ENCODE results near the gene ITPK1. TPM values are rescaled to one million over a fixed set of nuclear protein-coding genes. Genes with fewer than 3 reads are reported as not detected.

ITPK1 gene
- total and polyA plus RNA-seq, 2 experiments from 2014 or later: 18.7 to 35.0 TPM

DNA sequence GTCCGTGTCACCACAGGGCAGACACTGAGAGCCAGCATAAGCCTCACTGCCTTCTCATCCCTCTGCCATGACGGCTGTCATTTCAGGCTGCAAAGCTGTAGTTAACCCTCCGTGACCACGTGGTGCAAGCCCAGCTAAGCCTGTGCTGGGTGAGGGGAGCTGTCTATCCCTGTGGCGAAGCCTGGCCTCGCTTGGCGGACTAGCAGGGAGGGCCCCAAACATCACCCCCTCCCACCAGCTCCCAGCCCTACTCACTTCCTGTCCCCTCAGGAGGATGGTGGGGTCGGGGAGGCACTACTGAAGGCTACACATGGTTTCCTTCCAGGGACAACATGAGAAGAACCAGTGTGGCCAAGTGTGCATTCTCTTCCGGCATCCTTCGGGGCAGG, 104.6 kb downstream of the ITPK1 start:
- no peaks in the 10 kb centered on the region for H3K79me2 ChIP-seq (ENCODE audit: insufficient read depth)
- no peak overlapping the region for H3K4me3 ChIP-seq
- no peaks in the 10 kb centered on the region for H3K9me3 ChIP-seq (ENCODE audit: low read depth)
- H3K4me1 ChIP-seq (ENCODE audit: insufficient read depth): peaks cover 61% of the 10 kb centered on the region
- no peaks in the 10 kb centered on the region for H3K36me3 ChIP-seq (ENCODE audit: low read depth)
- peaks cover 14% of the 10 kb centered on the region; the same call in 1 of the 2 replicates for H3F3A ChIP-seq (ENCODE audit: insufficient read depth)
- H3K27me3 ChIP-seq (replicated peaks; ENCODE audit: insufficient read depth): no peaks in the 10 kb centered on the region
- in situ Hi-C loops (cut with MboI): no loop called here
- TF ChIP-seq EZH2phosphoT487 (IDR thresholded peaks at IDR 0.05; ENCODE audit: insufficient read depth, low read depth) (no peak), EZH2 (IDR thresholded peaks at IDR 0.05; ENCODE audit: insufficient read depth, poor library complexity, severe bottlenecking) (no peak)
- no peak for DNase-seq
- no peak overlapping the region for H2AFZ ChIP-seq
- WGBS, 2 experiments (ENCODE audit: low coverage in 1 of 2, low lambda C conversion rate in 2 of 2, missing lambda C conversion rate in 2 of 2): 97% methylated on average over 10 of the region's 10 CpGs
- no peaks in the 10 kb centered on the region for H4K20me1 ChIP-seq (ENCODE audit: insufficient read depth)
- no peak overlapping the region for H3K4me2 ChIP-seq (ENCODE audit: unreplicated experiment)
- no peaks in the 10 kb centered on the region for H3K9me2 ChIP-seq (ENCODE audit: insufficient read depth)
- no peak overlapping the region for H3K27ac ChIP-seq
- H3K9ac ChIP-seq: no peak overlapping the region

DNA sequence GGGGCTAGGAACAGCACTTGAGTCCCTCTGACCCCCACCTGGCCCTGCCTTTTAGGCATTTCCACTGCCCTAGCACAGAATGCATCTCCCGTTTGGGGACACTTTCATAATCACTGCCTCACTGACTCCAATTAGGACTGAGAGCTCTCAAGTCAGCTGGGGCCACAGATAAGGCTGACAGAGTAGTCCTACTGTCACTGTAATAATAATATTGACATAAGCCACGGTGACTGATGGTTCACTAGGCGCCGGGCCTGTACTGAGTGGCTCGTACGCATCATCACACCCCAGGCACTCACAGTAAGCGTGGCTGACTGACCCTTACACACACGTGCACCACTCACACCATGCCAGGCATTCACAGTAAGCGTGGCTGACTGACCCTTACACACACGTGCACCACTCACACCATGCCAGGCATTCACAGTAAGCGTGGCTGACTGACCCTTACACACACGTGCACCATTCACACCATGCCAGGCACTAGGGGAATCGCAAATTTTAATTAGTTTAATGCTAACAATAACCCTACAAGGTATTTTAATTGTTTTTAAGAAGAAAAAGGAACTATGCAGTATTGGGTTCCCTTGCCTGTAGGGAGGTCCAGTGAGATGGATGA, 105.1 kb downstream of the ITPK1 start:
- no peaks in the 10 kb centered on the region for H3K36me3 ChIP-seq (ENCODE audit: low read depth)
- H3K4me2 ChIP-seq (ENCODE audit: unreplicated experiment): no peak overlapping the region
- H3K9ac ChIP-seq: no peak overlapping the region
- H2AFZ ChIP-seq: no peak overlapping the region
- no peaks in the 10 kb centered on the region for H3K79me2 ChIP-seq (ENCODE audit: insufficient read depth)
- peaks cover 61% of the 10 kb centered on the region for H3K4me1 ChIP-seq (ENCODE audit: insufficient read depth)
- no peak for TF ChIP-seq EZH2 (IDR thresholded peaks at IDR 0.05; ENCODE audit: insufficient read depth, poor library complexity, severe bottlenecking)
- TF ChIP-seq EZH2phosphoT487 (IDR thresholded peaks at IDR 0.05; ENCODE audit: insufficient read depth, low read depth): no peak
- H3K27me3 ChIP-seq (replicated peaks; ENCODE audit: insufficient read depth): no peaks in the 10 kb centered on the region
- in situ Hi-C loops (cut with MboI): no loop called here
- H3F3A ChIP-seq (ENCODE audit: insufficient read depth): peaks cover 14% of the 10 kb centered on the region; the same call in 1 of the 2 replicates
- no peaks in the 10 kb centered on the region for H4K20me1 ChIP-seq (ENCODE audit: insufficient read depth)
- H3K27ac ChIP-seq: no peak overlapping the region
- H3K9me2 ChIP-seq (ENCODE audit: insufficient read depth): no peaks in the 10 kb centered on the region
- no peak for DNase-seq
- no peak overlapping the region for H3K4me3 ChIP-seq
- WGBS, 2 experiments (ENCODE audit: low coverage in 1 of 2, low lambda C conversion rate in 2 of 2, missing lambda C conversion rate in 2 of 2): 94 to 95% methylated on average over 13 of the region's 13 CpGs
- H3K9me3 ChIP-seq (ENCODE audit: low read depth): no peaks in the 10 kb centered on the region

- DNase-seq: no peak
- TF ChIP-seq EZH2 (IDR thresholded peaks at IDR 0.05; ENCODE audit: insufficient read depth, poor library complexity, severe bottlenecking) (no peak), EZH2phosphoT487 (IDR thresholded peaks at IDR 0.05; ENCODE audit: insufficient read depth, low read depth) (no peak)
- H3K27me3 ChIP-seq (replicated peaks; ENCODE audit: insufficient read depth): no peaks in the 10 kb centered on the region
- H3K27ac ChIP-seq: no peak overlapping the region
- H2AFZ ChIP-seq: no peak overlapping the region
- no peaks in the 10 kb centered on the region for H4K20me1 ChIP-seq (ENCODE audit: insufficient read depth)
- no peaks in the 10 kb centered on the region for H3K79me2 ChIP-seq (ENCODE audit: insufficient read depth)
- 92 to 94% methylated on average over 11 of the region's 11 CpGs for WGBS, 2 experiments (ENCODE audit: low coverage in 1 of 2, low lambda C conversion rate in 2 of 2, missing lambda C conversion rate in 2 of 2)
- no peaks in the 10 kb centered on the region for H3K36me3 ChIP-seq (ENCODE audit: low read depth)
- no peak overlapping the region for H3K4me3 ChIP-seq
- no peaks in the 10 kb centered on the region for H3K9me3 ChIP-seq (ENCODE audit: low read depth)
- H3K4me1 ChIP-seq (ENCODE audit: insufficient read depth): peaks cover 59% of the 10 kb centered on the region
- H3K9me2 ChIP-seq (ENCODE audit: insufficient read depth): no peaks in the 10 kb centered on the region
- H3K9ac ChIP-seq: no peak overlapping the region
- no peak overlapping the region for H3K4me2 ChIP-seq (ENCODE audit: unreplicated experiment)
- in situ Hi-C loops (cut with MboI): no loop called here
- H3F3A ChIP-seq (ENCODE audit: insufficient read depth): peaks cover 14% of the 10 kb centered on the region; the same call in 1 of the 2 replicates
These were observed 105.6 kb downstream of the ITPK1 start for GRCh38 chr14:93010130-93010499.

DNA sequence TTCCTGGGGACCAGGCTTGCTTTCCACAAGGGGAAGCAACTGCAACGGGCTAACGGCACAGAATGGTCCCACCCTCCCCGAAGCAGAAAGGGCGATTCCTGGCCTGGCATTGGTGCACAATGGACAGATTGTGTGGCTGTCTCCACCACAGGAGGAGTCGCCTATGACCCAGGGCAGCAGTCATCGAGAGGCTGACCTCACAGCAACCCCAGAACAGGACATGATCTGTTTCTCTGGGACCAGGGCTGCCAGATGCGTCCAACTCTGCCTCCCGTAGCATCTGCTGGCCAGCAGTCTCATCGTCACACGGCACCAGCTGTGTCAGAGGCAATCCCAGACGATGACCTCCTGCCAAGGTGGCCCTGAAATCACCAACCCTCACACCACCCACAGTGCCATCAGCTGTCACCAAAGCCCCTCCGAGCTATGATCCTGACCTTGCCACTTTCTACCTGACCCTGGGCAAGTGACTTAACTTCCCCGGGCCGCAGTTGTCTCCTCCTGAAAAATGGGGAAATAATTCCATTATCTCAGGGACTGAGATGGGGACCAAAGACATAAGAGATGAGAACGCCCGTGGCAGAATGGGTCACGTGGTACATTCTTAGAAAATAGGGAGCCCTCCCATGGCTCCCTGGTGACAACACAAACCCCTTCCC, 106.1 kb downstream of the ITPK1 start:
- H3K36me3 ChIP-seq (ENCODE audit: low read depth): no peaks in the 10 kb centered on the region
- no peak overlapping the region for H2AFZ ChIP-seq
- H3F3A ChIP-seq (ENCODE audit: insufficient read depth): peaks cover 14% of the 10 kb centered on the region; the same call in 1 of the 2 replicates
- H3K4me1 ChIP-seq (ENCODE audit: insufficient read depth): peaks cover 56% of the 10 kb centered on the region
- WGBS, 2 experiments (ENCODE audit: low coverage in 1 of 2, low lambda C conversion rate in 2 of 2, missing lambda C conversion rate in 2 of 2): 29 to 41% methylated on average over 17 of the region's 17 CpGs
- no peak overlapping the region for H3K4me2 ChIP-seq (ENCODE audit: unreplicated experiment)
- TF ChIP-seq EZH2 (IDR thresholded peaks at IDR 0.05; ENCODE audit: insufficient read depth, poor library complexity, severe bottlenecking): no peak
- no peak for TF ChIP-seq EZH2phosphoT487 (IDR thresholded peaks at IDR 0.05; ENCODE audit: insufficient read depth, low read depth)
- no peaks in the 10 kb centered on the region for H4K20me1 ChIP-seq (ENCODE audit: insufficient read depth)
- no peaks in the 10 kb centered on the region for H3K9me2 ChIP-seq (ENCODE audit: insufficient read depth)
- H3K4me3 ChIP-seq: no peak overlapping the region
- no peaks in the 10 kb centered on the region for H3K79me2 ChIP-seq (ENCODE audit: insufficient read depth)
- no peak overlapping the region for H3K27ac ChIP-seq
- DNase-seq: peak; percentile 80
- 0 out of 2 replicates have a peak overlapping the region, but pooled peaks have one; percentile 49 for H3K9ac ChIP-seq
- H3K27me3 ChIP-seq (replicated peaks; ENCODE audit: insufficient read depth): no peaks in the 10 kb centered on the region
- in situ Hi-C loops (cut with MboI): no loop called here
- no peaks in the 10 kb centered on the region for H3K9me3 ChIP-seq (ENCODE audit: low read depth)

Measured in GM23248 (cell line).